ENCODE data around the gene GYG2.
"Not testable (repeated sequence)": the region's sequence is repeated elsewhere in the genome, so short reads cannot be mapped to it uniquely, and the experiment has no call there.

GRCh38 chrX:2926255-2926654, 97.5 kb downstream of the GYG2 start:
- TF ChIP-seq, protein P1, sequence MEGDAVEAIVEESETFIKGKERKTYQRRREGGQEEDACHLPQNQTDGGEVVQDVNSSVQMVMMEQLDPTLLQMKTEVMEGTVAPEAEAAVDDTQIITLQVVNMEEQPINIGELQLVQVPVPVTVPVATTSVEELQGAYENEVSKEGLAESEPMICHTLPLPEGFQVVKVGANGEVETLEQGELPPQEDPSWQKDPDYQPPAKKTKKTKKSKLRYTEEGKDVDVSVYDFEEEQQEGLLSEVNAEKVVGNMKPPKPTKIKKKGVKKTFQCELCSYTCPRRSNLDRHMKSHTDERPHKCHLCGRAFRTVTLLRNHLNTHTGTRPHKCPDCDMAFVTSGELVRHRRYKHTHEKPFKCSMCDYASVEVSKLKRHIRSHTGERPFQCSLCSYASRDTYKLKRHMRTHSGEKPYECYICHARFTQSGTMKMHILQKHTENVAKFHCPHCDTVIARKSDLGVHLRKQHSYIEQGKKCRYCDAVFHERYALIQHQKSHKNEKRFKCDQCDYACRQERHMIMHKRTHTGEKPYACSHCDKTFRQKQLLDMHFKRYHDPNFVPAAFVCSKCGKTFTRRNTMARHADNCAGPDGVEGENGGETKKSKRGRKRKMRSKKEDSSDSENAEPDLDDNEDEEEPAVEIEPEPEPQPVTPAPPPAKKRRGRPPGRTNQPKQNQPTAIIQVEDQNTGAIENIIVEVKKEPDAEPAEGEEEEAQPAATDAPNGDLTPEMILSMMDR (conservative IDR thresholded peaks at IDR 0.05; ENCODE audit: low read depth in 2 of 2): not testable (repeated sequence)
- TF ChIP-seq POLR2AphosphoS5 (IDR thresholded peaks at IDR 0.05; ENCODE audit: low read depth); REST (IDR thresholded peaks at IDR 0.05; ENCODE audit: unreplicated experiment); EZH2phosphoT487 (IDR thresholded peaks at IDR 0.05; ENCODE audit: unreplicated experiment); CREB1 (CRISPR knock-in tag; IDR thresholded peaks at IDR 0.05; ENCODE audit: low read depth); JUNB (IDR thresholded peaks at IDR 0.05; ENCODE audit: unreplicated experiment); ZNF114 (CRISPR knock-in tag; IDR thresholded peaks at IDR 0.05): not testable (repeated sequence)
